Stimulated activated naive CD8-positive, alpha-beta T cell treated with anti-CD3 and anti-CD28 coated beads, Interleukin-15, Interleukin-2, amounts not matched to agents 100 U/mL and 50 U/mL, for 24 hours (primary cell): Measurements from ENCODE around the gene SCFD2.

Source experiments
- ATAC-seq: fragments of 150-1000 bp; cut with Tn5 transposase; one replicate; pipeline ENCODE4 v1.10.0; 2021
- DNase-seq: peaks from one replicate; pipeline ENCODE4 v3.0.0; 2021

The SCFD2 gene

GRCh38 chr4:52984462-52984881, 381.4 kb downstream of the SCFD2 start:
- DNase-seq (no peak), ATAC-seq (no peak)

- DNase-seq (no peak), ATAC-seq (no peak)
Observed at GRCh38 chr4:52983563-52984303, 382.1 kb downstream of the SCFD2 start.

GRCh38 chr4:52982946-52983340, 382.9 kb downstream of the SCFD2 start:
- no peak for DNase-seq
- ATAC-seq = no peak

GRCh38 chr4:52982255-52982945, 383.5 kb downstream of the SCFD2 start:
- ATAC-seq = no peak
- DNase-seq = no peak

GRCh38 chr4:52979821-52980590, 385.9 kb downstream of the SCFD2 start:
- DNase-seq (no peak), ATAC-seq (no peak)

- DNase-seq (no peak), ATAC-seq (no peak)
Observed at GRCh38 chr4:52979020-52979419, 386.8 kb downstream of the SCFD2 start.

- DNase-seq (no peak), ATAC-seq (no peak)
Observed at GRCh38 chr4:52977252-52977651, 388.6 kb downstream of the SCFD2 start.

- ATAC-seq (no peak), DNase-seq (no peak)
Observed at GRCh38 chr4:52976523-52977230, 389.2 kb downstream of the SCFD2 start.

GRCh38 chr4:52968691-52969090, 397.2 kb downstream of the SCFD2 start:
- DNase-seq = no peak
- ATAC-seq = no peak

- ATAC-seq (no peak), DNase-seq (no peak)
Observed at GRCh38 chr4:52968241-52968640, 397.6 kb downstream of the SCFD2 start.

GRCh38 chr4:52966781-52967180, 399.1 kb downstream of the SCFD2 start:
- DNase-seq = no peak
- ATAC-seq = no peak

- ATAC-seq (no peak), DNase-seq (no peak)
Observed at GRCh38 chr4:52966172-52966571, 399.7 kb downstream of the SCFD2 start.

- ATAC-seq (no peak), DNase-seq (no peak)
Observed at GRCh38 chr4:52964561-52965101, 401.2 kb downstream of the SCFD2 start.

- ATAC-seq (no peak), DNase-seq (no peak)
Observed at GRCh38 chr4:52964011-52964410, 401.9 kb downstream of the SCFD2 start.

- DNase-seq = no peak
- no peak for ATAC-seq
Observed at GRCh38 chr4:52962721-52963120, 403.1 kb downstream of the SCFD2 start.

- ATAC-seq (no peak), DNase-seq (no peak)
Observed at GRCh38 chr4:52961666-52962412, 404.0 kb downstream of the SCFD2 start.

GRCh38 chr4:52959541-52959940, 406.3 kb downstream of the SCFD2 start:
- DNase-seq = no peak
- no peak for ATAC-seq

- ATAC-seq (no peak), DNase-seq (no peak)
Observed at GRCh38 chr4:52957835-52958631, 407.8 kb downstream of the SCFD2 start.

- no peak for DNase-seq
- no peak for ATAC-seq
Observed at GRCh38 chr4:52957220-52957686, 408.6 kb downstream of the SCFD2 start.

GRCh38 chr4:52956691-52957090, 409.2 kb downstream of the SCFD2 start:
- ATAC-seq (no peak), DNase-seq (no peak)
